ENCODE measurements around the gene HOXB3. TPM values are rescaled to one million over a fixed set of nuclear protein-coding genes. Genes with fewer than 3 reads are reported as not detected.

HOXB3 gene
- total RNA-seq, 4 donors from 2014 or later: 10.8 to 34.9 (median 28.7) TPM

- Histone ChIP-seq H3K9me3 (no peaks in the 10 kb centered on the region), H3K4me3 (peak overlapping the region; percentile 59 to 76 (median 65)), H3K27me3 (no peaks in the 10 kb centered on the region), H3K4me1 (peaks cover 67 to 100% (median 98%) of the 10 kb centered on the region in 4 donors), H3K27ac (replicated peaks in 1 of 4) (peak overlapping the region; percentile 91 to 97 (median 96)), H3K36me3 (no peaks in the 10 kb centered on the region)
- intact Hi-C loops (cut with DNase I): no loop called here
- WGBS: 47% methylated on average over 6 of the region's 6 CpGs
- TF ChIP-seq CTCF (IDR thresholded peaks at IDR 0.05): no peak
- peak in 1 of 2 donors; percentile 9 for TF ChIP-seq POLR2AphosphoS5 (IDR thresholded peaks at IDR 0.05)
- DNase-seq (ENCODE audit: extremely low spot score): no peak
Observed at GRCh38 chr17:48563385-48563838, 26.6 kb downstream of the HOXB3 start.

DNA sequence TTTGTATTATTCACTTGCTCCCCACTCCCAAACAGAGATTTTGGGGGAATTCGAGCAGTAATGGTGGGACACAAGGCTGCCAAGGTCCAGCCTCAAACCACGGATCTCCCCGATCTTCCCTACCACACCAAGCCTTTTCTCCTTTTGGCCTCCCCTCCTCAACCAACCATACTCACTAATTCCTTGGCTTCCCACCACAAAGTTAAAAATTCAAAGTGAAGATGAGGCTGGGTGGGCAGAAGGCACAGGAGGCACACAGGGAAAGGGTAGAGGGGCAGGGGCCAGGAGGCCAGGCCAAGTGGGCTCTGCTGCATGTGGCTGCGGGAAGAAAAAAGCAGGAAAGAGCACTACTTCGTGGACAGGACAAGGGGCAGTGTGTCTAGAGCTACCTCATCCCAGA, 27.1 kb downstream of the HOXB3 start:
- intact Hi-C loops (cut with DNase I): no loop called here
- Histone ChIP-seq H3K27ac (replicated peaks in 1 of 4) (peak overlapping the region; percentile 91 to 97 (median 96)), H3K27me3 (no peaks in the 10 kb centered on the region), H3K4me1 (peaks cover 69 to 100% (median 98%) of the 10 kb centered on the region in 4 donors), H3K4me3 (peak overlapping the region; percentile 59 to 76 (median 65)), H3K9me3 (no peaks in the 10 kb centered on the region), H3K36me3 (no peaks in the 10 kb centered on the region)
- whole genome bisulfite sequencing: 55% methylated on average over 5 of the region's 5 CpGs
- no peak for DNase-seq (ENCODE audit: extremely low spot score)
- TF ChIP-seq POLR2AphosphoS5 (IDR thresholded peaks at IDR 0.05) (no peak), POLR2A (IDR thresholded peaks at IDR 0.05; ENCODE audit: low read depth) (no peak)

DNA sequence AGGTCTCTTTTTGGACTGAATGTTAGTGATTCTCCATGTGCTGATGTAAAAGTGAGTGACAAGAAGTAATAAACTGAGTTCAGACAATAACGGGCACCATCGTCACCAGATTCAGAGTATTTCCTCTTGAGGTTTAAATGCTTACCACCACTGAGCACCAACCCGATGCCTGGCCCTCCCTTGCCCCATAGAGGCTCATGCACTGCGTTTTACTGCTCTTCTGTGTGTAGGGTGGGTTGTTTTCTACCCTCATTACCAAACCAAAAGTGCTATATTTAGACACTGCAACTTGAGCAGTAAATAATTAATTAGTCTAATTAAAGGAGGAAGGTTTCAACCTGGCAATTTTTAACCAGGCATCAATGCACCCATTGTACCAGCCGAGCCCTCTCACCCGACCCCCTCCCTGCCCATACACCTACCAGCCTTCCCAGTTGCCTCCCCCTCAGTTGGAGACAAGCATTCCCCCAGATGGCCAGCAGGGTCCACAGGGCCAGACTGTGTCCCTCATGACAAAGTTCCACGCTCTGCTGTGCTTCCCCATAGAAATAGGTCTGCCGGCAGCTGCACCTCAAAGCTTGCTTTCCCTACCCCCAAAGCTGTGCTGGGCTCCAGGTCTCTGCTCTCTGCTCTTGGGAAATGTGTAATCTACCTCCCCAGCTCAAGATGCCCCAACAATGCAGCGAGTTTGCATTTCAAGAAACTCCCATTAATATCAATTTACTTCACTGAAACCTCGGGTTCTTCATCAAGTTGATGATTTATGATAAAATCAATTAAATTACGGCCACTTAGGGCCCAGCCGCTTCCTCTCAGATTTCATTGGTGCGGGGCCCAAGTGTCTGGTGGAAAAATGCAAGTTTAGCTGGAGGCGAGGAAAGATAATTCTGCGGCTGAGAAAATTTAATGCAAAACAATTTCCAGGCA, 27.9 kb downstream of the HOXB3 start:
- TF ChIP-seq POLR2AphosphoS5 (IDR thresholded peaks at IDR 0.05) (no peak), CTCF (IDR thresholded peaks at IDR 0.05) (peak in 1 of 3 experiments; percentile 43)
- peak overlapping the region in 3 of 4 donors; percentile 62 to 76 (median 68) for H3K4me3 ChIP-seq
- H3K27ac ChIP-seq (replicated peaks in 1 of 4): peak overlapping the region; percentile 91 to 97 (median 96)
- peaks cover 69 to 100% (median 98%) of the 10 kb centered on the region in 4 donors for H3K4me1 ChIP-seq
- no peaks in the 10 kb centered on the region for H3K9me3 ChIP-seq
- intact Hi-C loops (cut with DNase I): no loop called here
- WGBS: 54% methylated on average over 15 of the region's 15 CpGs
- no peaks in the 10 kb centered on the region for H3K27me3 ChIP-seq
- DNase-seq (ENCODE audit: extremely low spot score): no peak
- H3K36me3 ChIP-seq: no peaks in the 10 kb centered on the region

- peaks cover 65 to 98% (median 96%) of the 10 kb centered on the region in 4 donors for H3K4me1 ChIP-seq
- WGBS: 50% methylated on average over 14 of the region's 14 CpGs
- H3K4me3 ChIP-seq: peak overlapping the region; percentile 42 to 57 (median 56)
Observed at GRCh38 chr17:48559840-48560817, 29.9 kb downstream of the HOXB3 start.

More at GRCh38 chr17:48559840-48560817, 29.9 kb downstream of the HOXB3 start:
- Histone ChIP-seq H3K9me3 (no peaks in the 10 kb centered on the region), H3K27me3 (no peaks in the 10 kb centered on the region), H3K36me3 (no peaks in the 10 kb centered on the region), H3K27ac (replicated peaks in 1 of 4) (peak overlapping the region; percentile 91 to 97 (median 96))
- intact Hi-C loops (cut with DNase I): no loop called here
- peak; percentile 73 to 88 for TF ChIP-seq POLR2AphosphoS5 (IDR thresholded peaks at IDR 0.05)
- no peak for TF ChIP-seq CTCF (IDR thresholded peaks at IDR 0.05)
- TF ChIP-seq POLR2A (IDR thresholded peaks at IDR 0.05; ENCODE audit: low read depth): no peak
- TF ChIP-seq EP300 (IDR thresholded peaks at IDR 0.05): no peak
- no peak for DNase-seq (ENCODE audit: extremely low spot score)
